HL-60 (cell line): Measurements from ENCODE around the gene LUC7L.
"Not testable (repeated sequence)": the region's sequence is repeated elsewhere in the genome, so short reads cannot be mapped to it uniquely, and the experiment has no call there.

Experiments
- GABPA ChIP-seq: IDR thresholded peaks from 2 replicates; pipeline ENCODE4 v1.6.1; 2012; ENCODE audit warnings: low read depth
- POLR2AphosphoS5 ChIP-seq: IDR thresholded peaks from 2 replicates; pipeline ENCODE4 v1.6.1; 2012; ENCODE audit warnings: low read depth
- REST ChIP-seq: IDR thresholded peaks from 2 replicates; pipeline ENCODE4 v1.6.1; 2012; ENCODE audit warnings: low read depth; ENCODE audit not compliant: insufficient replicate concordance
- TF ChIP-seq, protein P1 (sequence below): IDR thresholded peaks from one replicate; pipeline ENCODE4 v1.5.1; 2011; ENCODE audit warnings: low read length, control low read depth, inconsistent platforms; ENCODE audit not compliant: insufficient read depth

GRCh38 chr16:163696-164095, 65.6 kb downstream of the LUC7L start:
- TF ChIP-seq, protein P1, sequence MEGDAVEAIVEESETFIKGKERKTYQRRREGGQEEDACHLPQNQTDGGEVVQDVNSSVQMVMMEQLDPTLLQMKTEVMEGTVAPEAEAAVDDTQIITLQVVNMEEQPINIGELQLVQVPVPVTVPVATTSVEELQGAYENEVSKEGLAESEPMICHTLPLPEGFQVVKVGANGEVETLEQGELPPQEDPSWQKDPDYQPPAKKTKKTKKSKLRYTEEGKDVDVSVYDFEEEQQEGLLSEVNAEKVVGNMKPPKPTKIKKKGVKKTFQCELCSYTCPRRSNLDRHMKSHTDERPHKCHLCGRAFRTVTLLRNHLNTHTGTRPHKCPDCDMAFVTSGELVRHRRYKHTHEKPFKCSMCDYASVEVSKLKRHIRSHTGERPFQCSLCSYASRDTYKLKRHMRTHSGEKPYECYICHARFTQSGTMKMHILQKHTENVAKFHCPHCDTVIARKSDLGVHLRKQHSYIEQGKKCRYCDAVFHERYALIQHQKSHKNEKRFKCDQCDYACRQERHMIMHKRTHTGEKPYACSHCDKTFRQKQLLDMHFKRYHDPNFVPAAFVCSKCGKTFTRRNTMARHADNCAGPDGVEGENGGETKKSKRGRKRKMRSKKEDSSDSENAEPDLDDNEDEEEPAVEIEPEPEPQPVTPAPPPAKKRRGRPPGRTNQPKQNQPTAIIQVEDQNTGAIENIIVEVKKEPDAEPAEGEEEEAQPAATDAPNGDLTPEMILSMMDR = not testable (repeated sequence)
- TF ChIP-seq REST, POLR2AphosphoS5, GABPA: not testable (repeated sequence)
